GM21825 (cell line): ENCODE data around the gene HTR1B.

Experiments
- ATAC-seq: cut with Tn5 transposase; IDR thresholded peaks from one replicate; pipeline ENCODE4 v1.9.1; 2021; ENCODE audit warnings: mild to moderate bottlenecking, moderate library complexity; ENCODE audit not compliant: unreplicated experiment

HTR1B gene

DNA sequence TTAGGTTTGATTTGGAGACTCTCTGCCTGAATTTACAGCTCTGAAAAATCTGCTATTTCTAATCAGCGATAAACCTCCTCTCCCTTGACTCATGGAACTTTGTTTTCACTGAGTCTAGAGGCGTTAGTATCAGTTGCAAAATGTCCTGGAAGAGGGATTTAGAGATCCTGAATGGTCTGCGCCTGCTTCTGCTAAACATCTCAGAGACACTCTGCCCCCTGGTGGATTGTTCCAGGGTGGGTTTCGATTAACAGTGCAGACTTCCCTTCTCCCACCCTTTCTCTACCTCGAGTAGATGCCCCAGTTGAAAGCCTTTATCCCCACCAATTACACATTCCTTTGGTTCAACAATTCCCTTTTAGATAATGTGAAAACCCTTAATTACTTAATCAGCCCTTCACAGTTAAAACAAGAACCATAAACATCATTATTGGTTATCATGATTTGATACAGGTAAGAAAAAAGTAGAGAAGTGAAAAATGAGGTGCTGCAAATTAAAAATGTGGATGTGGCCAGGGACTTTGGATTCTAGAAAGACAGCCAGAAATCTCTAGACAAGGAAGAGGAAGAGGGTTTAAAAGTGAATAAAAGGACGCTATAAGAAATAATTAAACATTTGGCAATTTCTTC lies 5.5 kb downstream of the HTR1B start:
- ATAC-seq: no peak

DNA sequence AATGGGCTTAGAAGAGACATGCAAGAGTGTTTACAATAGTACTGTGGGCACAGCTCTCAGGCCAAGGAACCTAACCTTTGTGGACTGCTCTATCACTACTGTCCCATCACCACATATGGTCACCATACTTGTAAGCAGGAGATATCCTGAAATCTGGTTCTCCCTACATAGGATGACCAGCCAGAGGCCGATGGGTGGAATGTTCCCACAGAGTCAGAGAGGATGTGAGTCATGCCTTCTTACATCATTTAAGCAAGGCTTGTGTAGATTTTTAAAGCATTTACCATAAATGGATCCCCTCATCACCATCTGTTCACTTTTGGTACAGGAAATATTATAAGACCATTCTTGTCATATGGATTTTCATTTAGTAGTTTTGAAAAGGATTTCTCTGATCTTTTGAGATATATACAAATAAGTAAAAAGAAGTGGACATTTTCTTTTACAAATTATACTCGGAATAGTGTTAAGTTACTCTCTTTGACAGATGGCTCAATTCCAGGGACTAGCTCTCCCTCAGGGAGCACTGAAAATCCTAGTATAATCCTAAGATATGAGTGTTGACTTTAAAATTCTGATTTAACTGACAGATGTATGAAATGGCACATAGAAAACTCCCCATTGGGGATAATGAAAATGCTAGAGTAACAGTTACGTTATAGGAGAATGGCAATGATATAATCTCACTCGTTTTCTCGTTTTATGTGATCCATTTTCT lies 6.6 kb downstream of the HTR1B start:
- ATAC-seq: no peak

DNA sequence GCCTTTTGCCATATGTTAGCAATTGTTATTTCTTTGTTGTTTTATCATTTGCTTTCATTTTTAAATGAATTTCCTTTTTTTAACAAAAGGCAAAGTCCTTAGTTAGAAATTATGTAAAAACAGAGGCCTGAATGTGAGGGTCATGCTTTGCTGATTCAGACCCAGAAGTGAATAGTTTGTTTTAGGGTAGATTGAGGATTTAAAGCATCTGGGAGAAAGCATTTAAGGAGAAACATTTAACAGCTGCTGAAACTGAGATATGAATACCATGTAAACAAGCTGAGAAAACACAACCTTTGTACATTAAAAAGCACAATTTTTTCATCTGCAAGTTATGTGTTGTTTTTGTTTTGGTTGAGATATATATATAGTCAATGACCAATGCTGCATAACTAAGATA lies 8.0 kb downstream of the HTR1B start:
- no peak for ATAC-seq

DNA sequence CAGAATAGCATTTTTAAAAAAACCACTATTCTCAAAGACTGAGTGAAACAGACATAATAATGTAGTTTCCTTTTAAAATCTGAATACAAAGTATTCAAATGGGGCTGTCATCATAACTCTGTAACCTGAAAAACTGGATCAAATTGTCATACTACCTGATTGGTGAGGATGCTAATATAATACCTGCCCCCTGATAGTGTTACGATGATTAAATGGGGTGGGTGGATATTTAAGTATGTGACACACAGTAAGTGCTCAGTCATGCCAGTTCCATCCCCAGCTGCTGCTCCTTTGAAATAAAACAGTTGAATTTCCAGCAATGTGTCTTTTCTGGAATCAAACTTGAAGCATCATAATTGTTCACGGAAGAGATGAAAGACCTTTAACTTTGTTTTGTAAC lies 8.9 kb downstream of the HTR1B start:
- no peak for ATAC-seq

DNA sequence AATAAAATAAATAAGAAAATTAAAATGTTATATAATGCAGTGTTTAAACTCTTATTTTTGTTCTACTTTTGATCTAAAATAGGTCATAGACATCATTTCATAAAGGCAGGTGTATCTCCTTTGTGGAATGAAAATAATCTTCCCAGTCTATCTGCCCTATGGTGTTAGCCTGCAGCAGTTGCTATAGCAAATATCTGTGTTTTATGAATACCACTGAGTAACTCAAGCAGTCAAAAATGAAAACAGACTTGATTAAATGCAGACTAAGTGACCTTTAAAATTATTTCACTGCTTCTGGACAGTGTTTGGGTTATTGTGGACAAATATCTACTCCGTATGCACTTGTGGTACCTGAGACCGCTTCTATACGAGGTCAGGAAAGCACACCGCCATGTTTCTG lies 11.8 kb downstream of the HTR1B start:
- no peak for ATAC-seq

DNA sequence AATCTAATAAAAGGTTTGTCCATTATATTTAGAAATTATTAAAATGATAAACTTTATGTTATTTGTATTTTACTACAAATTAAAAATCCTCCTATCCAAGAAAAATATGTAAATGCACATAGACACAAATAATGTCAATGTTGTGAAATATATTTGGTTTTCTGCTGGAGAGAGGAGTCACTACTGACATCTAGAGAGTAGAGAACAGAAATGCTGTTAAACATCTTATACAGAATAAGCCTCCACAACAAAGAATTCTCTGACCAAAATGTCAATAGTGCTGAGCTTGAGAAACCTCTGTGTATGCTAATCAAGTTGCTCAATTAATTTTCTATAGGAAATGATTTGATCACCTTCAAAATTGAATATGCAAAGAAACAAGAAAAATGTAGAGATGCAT lies 12.4 kb downstream of the HTR1B start:
- no peak for ATAC-seq

DNA sequence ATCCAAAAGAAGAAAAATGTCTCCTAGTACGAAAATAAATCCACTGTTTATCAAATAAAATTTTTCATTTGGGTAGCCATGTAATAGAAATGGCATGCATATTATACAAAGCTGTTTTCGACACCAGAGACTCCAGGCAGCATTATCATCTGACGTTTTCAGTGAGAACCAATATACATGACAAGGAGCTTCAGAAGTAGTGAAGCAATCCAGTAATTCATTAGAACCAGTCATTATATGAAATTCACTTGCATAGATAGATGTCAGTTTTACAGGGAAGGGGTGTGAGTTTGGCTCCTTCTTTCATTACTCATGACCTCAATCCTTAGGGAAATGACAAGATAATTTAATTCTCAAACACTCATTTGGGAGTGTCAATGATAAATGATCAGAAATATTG lies 14.7 kb downstream of the HTR1B start:
- no peak for ATAC-seq

DNA sequence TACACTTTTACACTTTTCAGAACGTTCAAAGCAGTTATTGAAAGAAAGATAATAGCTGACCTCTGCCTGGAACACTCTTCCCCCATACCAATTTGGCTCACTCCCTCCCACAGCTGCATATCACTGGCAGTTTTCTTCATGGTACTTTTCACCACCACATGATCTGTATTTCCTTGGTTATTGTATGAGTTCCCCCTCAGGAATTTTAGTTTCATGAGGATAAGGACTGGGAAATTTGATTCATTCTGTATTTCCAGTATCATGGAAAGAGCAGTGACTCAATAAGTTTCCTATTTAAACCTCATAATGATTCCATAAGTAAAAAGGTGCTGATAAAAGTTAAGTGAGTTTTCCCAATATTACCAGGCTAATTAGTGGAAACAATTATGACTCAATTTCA lies 16.0 kb downstream of the HTR1B start:
- ATAC-seq: no peak

DNA sequence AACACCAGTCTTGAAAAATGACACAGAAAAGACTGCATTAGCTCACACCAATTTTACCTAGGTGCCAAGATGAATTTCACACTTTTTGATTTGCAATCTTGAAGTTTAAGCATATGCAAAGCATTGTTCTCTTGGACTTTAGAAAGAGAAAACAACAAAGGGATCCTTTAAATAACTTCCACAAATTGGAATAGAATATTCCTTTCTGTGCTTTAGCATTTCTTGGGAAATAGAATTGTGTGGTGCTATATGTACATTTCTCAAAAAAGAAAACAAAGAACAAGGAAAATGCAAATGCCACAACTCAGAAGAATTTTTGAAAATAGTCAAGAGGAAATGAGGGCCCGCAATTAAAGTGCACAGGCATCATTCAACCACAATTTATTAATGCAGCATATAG lies 17.0 kb downstream of the HTR1B start:
- ATAC-seq: no peak

DNA sequence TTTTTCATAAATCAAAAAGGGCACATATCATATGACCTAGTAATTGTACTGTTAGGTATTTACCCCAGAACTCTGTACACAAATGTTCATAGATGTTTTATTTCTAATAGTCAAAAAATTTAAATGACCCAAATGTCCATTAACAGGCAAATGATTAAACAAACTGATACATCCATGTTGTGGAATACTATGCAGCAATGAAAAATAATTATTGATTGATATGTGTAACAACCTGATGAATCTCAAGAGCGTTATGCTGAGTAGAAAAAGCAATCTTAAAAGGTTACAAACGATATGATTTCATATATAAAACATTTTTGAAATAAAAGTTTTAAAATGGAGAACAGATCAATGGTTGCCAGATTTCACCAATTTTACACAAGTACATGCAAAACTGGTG lies 18.1 kb downstream of the HTR1B start:
- ATAC-seq: no peak

DNA sequence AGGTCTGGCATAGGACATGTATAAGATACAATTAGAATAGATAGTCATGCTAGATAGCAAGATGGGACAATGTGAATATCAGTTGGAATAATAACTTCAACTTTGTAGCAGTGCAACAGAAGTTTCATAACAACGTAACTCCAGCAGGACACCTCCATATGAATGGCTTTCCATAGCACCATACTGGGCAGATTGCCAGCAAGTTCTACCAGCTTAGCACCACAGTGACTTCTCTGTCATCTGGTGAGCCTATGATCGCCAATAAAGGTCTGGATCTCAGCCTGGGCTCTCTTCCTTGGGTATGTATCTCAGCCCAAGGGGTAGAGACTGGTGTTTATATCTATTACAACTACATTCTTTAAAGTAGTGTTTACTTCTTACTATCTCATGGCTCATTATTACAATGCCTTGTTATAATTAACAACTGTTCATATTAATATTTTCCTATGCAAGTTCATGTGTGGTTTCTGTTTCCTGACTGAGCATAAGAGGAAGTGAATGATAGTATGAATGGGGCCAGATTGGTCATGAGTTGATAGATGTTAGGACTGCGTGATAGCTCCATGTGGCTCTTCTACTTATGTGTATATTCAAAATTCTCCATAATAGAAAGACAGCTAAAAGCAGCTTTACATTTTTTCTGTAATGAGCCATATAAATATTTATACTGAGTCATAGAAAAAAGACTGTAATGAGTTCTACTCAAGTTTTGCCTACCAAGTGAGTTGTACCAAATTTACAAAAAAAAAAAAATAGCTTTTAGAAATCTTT lies 22.9 kb downstream of the HTR1B start:
- no peak for ATAC-seq

DNA sequence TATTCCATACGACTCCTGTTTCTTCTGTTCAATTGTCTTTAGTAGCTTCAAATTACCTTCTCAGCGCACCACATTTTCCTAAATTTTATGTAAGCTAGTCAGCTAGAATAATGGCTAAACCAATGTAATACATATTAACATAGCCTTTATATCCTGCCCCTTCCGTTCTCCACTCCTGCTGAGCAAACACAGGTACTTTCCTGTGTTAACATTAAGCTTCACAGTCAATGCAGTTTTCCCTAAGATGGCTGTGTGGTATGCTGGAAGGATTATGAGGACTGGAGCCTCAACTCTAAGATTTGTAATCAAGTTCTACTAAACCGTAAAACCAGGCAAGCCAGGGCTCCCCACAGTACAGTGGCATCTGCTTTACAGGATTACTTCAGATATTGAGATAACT lies 29.4 kb downstream of the HTR1B start:
- ATAC-seq: no peak

DNA sequence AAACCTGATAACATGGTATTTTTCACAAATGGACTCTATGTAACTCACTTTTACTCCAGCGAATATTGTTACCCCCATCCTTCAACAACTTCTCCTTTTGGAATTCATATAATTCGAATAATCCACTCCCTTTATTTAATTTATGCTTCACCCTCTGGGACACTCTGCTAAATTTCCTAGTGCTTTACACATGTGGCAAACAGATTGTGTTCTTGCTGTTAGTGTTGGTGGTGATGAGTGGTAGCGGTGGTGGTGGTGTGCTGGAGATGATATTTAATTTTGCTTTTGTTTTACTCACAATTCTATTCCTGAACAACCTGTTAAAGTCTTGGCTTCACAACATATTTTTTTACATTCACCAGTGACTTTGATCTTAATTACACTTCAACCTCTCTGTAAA lies 32.8 kb downstream of the HTR1B start:
- ATAC-seq: no peak

DNA sequence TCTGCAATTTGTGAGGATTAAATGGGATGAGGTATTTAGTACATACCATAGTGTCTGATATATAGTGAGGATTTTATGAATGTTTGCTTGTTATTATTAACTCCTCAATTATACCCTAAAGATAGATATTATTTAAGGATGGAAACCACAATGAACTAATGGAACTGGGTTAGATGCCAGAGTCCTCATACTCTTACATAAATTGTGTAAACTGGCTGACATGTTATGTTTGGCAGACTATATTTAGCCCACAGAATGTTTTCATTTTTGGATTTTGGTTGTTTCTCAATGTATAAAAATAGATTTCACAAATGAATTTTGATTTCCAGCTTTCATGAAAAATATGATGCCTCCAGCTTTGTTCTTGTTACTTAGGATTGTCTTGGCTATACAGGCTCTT lies 37.6 kb downstream of the HTR1B start:
- no peak for ATAC-seq

DNA sequence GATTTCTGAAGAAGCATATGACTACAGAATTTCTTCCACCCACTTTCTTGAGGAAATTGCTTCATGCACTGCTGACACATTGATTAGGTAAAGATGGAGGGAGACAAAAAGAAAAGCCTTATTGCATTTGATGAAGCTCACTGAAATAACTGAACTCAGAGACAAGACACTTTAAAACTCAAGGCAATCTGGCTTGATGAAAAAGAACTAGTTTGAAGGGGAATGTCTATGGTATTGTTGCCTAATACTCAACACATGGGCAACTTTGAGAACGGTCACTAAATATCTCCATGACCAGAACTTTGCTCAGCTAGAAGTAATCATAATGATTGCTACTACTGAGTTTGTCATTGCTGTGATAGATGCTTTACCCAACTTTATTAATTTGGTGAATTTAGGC lies 38.1 kb downstream of the HTR1B start:
- ATAC-seq: no peak

DNA sequence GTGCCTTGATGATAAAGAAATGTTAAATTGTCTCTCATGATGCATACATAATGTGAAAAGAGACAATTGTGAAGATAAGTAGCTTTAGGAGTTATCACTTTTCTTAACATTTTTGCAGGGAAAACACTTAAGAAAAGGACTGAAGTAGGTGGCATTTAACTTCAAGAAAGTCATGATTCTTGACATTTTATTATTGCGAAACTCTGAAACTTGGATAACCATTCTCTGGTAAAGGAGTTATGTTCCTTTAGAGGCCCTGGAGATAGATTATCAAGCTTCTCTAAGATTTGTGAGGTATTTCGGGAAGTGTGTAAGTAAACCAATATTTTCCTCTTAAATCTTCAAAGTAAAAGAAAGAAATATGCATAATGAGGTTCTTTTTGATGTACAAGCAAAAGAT lies 38.5 kb downstream of the HTR1B start:
- ATAC-seq: no peak

DNA sequence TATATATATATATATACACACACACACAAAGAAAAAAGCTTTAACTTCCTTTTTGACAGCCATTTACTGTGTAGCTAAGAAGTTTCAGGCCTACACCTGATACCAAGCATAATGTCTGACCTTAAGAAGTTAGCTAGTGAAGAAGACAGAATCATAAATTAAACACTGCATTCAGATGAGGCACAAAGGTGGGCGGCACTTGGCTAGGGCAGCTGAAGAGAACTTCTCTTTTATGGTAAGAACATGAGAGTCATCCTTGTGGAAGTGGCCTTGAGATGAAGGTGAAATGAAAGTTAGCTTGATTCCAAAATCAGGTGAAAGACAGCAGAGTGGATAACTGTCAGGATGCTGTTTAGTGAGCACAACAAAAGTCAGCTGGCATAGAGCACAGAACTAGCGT lies 46.5 kb downstream of the HTR1B start:
- ATAC-seq: no peak

DNA sequence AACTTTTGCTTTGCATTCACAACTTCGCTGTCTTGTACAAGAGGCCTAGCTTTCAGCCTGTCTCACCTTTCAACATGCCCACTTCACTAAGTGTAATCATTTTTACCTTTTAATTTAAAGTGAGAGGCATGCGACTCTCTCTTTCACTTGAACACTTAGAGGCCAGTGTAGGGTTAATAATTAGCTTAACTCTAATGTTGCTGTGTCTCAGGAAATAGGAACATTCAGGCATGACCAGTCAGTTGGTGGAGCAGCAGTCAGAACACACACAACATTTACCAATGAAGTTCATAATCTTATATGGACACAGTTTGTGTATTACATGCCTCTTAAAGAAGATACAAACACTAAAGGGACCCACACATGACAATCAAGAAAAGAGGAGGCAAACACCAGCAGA lies 47.6 kb downstream of the HTR1B start:
- ATAC-seq: peak; percentile 75
